Dendritic cell treated with granulocyte-macrophage colony-stimulating factor and Interleukin-4, amounts not matched to agents 40 ng/mL and 50 ng/mL, for 4 days (primary cell): ENCODE results near the gene HOXB5.

Experiments
- H3K27ac Mint-ChIP-seq: one replicate; pipeline ENCODE4 v1.8.0; 2022; ENCODE audit warnings: mild to moderate bottlenecking, mixed read lengths
- H3K27me3 Mint-ChIP-seq: one replicate; pipeline ENCODE4 v1.8.0; 2022; ENCODE audit warnings: mild to moderate bottlenecking, mixed read lengths
- H3K36me3 Mint-ChIP-seq: one replicate; pipeline ENCODE4 v1.8.0; 2022; ENCODE audit warnings: low read depth, mixed read lengths
- H3K4me1 Mint-ChIP-seq: one replicate; pipeline ENCODE4 v1.8.0; 2022; ENCODE audit warnings: low read depth, mixed read lengths
- H3K4me3 Mint-ChIP-seq: one replicate; pipeline ENCODE4 v1.8.0; 2022; ENCODE audit warnings: mild to moderate bottlenecking, moderate library complexity, mixed read lengths
- H3K9me3 Mint-ChIP-seq: one replicate; pipeline ENCODE4 v1.8.0; 2022; ENCODE audit warnings: mixed read lengths
- intact Hi-C: fragments of 100-400 bp; cut with micrococcal nuclease; formaldehyde crosslinking; loops from one replicate; pipeline ENCODE4 v1.15.0; 2022

The HOXB5 gene

GRCh38 chr17:48548523-48549280 lies 44.9 kb downstream of the HOXB5 start:
- intact Hi-C loops: loop anchor here (10.0 kb wide), 1 partner anchor 54 kb away; no protein-coding TSS in a partner anchor
- peaks cover 6% of the 10 kb centered on the region for H3K36me3 Mint-ChIP-seq
- H3K9me3 Mint-ChIP-seq: no peaks in the 10 kb centered on the region
- no peak overlapping the region for H3K27ac Mint-ChIP-seq
- H3K27me3 Mint-ChIP-seq: peaks cover 74% of the 10 kb centered on the region
- peak overlapping the region; percentile 40 for H3K4me3 Mint-ChIP-seq
- H3K4me1 Mint-ChIP-seq: peaks cover 34% of the 10 kb centered on the region

- H3K27ac Mint-ChIP-seq: no peak overlapping the region
- H3K9me3 Mint-ChIP-seq: no peaks in the 10 kb centered on the region
- peaks cover 72% of the 10 kb centered on the region for H3K27me3 Mint-ChIP-seq
- intact Hi-C loops: loop anchor here (10.0 kb wide), 1 partner anchor 53 kb away; no protein-coding TSS in a partner anchor
- peaks cover 9% of the 10 kb centered on the region for H3K36me3 Mint-ChIP-seq
- peak overlapping the region; percentile 40 for H3K4me3 Mint-ChIP-seq
- H3K4me1 Mint-ChIP-seq: peaks cover 39% of the 10 kb centered on the region
Observed at GRCh38 chr17:48547808-48548522, 45.6 kb downstream of the HOXB5 start.

GRCh38 chr17:48546924-48547807 lies 46.4 kb downstream of the HOXB5 start:
- Mint-ChIP-seq H3K27ac (no peak overlapping the region), H3K4me3 (no peak overlapping the region), H3K27me3 (peaks cover 75% of the 10 kb centered on the region), H3K4me1 (peaks cover 46% of the 10 kb centered on the region), H3K9me3 (no peaks in the 10 kb centered on the region), H3K36me3 (peaks cover 10% of the 10 kb centered on the region)
- intact Hi-C loops: loop anchor here (10.0 kb wide), 1 partner anchor 52 kb away; no protein-coding TSS in a partner anchor

GRCh38 chr17:48546137-48546923 lies 47.2 kb downstream of the HOXB5 start:
- intact Hi-C loops: loop anchor here (10.0 kb wide), 1 partner anchor 52 kb away; no protein-coding TSS in a partner anchor
- H3K4me1 Mint-ChIP-seq: peaks cover 54% of the 10 kb centered on the region
- H3K9me3 Mint-ChIP-seq: no peaks in the 10 kb centered on the region
- H3K4me3 Mint-ChIP-seq: no peak overlapping the region
- H3K27me3 Mint-ChIP-seq: peaks cover 77% of the 10 kb centered on the region
- H3K36me3 Mint-ChIP-seq: peaks cover 19% of the 10 kb centered on the region
- no peak overlapping the region for H3K27ac Mint-ChIP-seq

GRCh38 chr17:48545539-48545938 lies 48.0 kb downstream of the HOXB5 start:
- intact Hi-C loops: loop anchor here (10.0 kb wide), 1 partner anchor 51 kb away; no protein-coding TSS in a partner anchor

GRCh38 chr17:48545022-48545375 lies 48.6 kb downstream of the HOXB5 start, which contains the start of gene HOXB2:
TSS of gene HOXB2 (minus strand) at chr17:48545109. CDS start at chr17:48544911, 198 bp downstream.
- intact Hi-C loops: loop anchor here (10.0 kb wide), 1 partner anchor 50 kb away; no protein-coding TSS in a partner anchor
- peaks cover 20% of the 10 kb centered on the region for H3K36me3 Mint-ChIP-seq
- no peaks in the 10 kb centered on the region for H3K9me3 Mint-ChIP-seq
- peaks cover 59% of the 10 kb centered on the region for H3K4me1 Mint-ChIP-seq
- H3K27ac Mint-ChIP-seq: peak within 1 kb of the TSS; percentile 86
- H3K27me3 Mint-ChIP-seq: peaks cover 83% of the 10 kb centered on the region
- peak within 1 kb of the TSS; percentile 81 for H3K4me3 Mint-ChIP-seq

More at GRCh38 chr17:48545539-48545938, 48.0 kb downstream of the HOXB5 start:
- Mint-ChIP-seq H3K4me3 (no peak overlapping the region), H3K27me3 (peaks cover 83% of the 10 kb centered on the region), H3K27ac (peak overlapping the region; percentile 86), H3K9me3 (no peaks in the 10 kb centered on the region), H3K36me3 (peaks cover 20% of the 10 kb centered on the region), H3K4me1 (peaks cover 59% of the 10 kb centered on the region)

- peak overlapping the region; percentile 86 for H3K27ac Mint-ChIP-seq
- intact Hi-C loops: loop anchor here (10.0 kb wide), 1 partner anchor 50 kb away; no protein-coding TSS in a partner anchor
- H3K36me3 Mint-ChIP-seq: peaks cover 20% of the 10 kb centered on the region
- H3K4me3 Mint-ChIP-seq: peak overlapping the region; percentile 81
- H3K9me3 Mint-ChIP-seq: no peaks in the 10 kb centered on the region
- H3K4me1 Mint-ChIP-seq: peaks cover 59% of the 10 kb centered on the region
- H3K27me3 Mint-ChIP-seq: peaks cover 85% of the 10 kb centered on the region
Observed at GRCh38 chr17:48544349-48545021, 49.1 kb downstream of the HOXB5 start.

- H3K27me3 Mint-ChIP-seq: peaks cover 87% of the 10 kb centered on the region
Observed at GRCh38 chr17:48543854-48544348, 49.7 kb downstream of the HOXB5 start.

GRCh38 chr17:48543107-48543853 lies 50.3 kb downstream of the HOXB5 start:
- Mint-ChIP-seq H3K9me3 (no peaks in the 10 kb centered on the region), H3K4me1 (peaks cover 59% of the 10 kb centered on the region), H3K4me3 (peak overlapping the region; percentile 81), H3K27ac (peak overlapping the region; percentile 86), H3K36me3 (peaks cover 20% of the 10 kb centered on the region), H3K27me3 (peaks cover 83% of the 10 kb centered on the region)
- intact Hi-C loops: loop anchor here (10.0 kb wide), 1 partner anchor 48 kb away; no protein-coding TSS in a partner anchor

More at GRCh38 chr17:48543854-48544348, 49.7 kb downstream of the HOXB5 start:
- Mint-ChIP-seq H3K36me3 (peaks cover 20% of the 10 kb centered on the region), H3K27ac (peak overlapping the region; percentile 86), H3K4me3 (peak overlapping the region; percentile 81), H3K4me1 (peaks cover 59% of the 10 kb centered on the region), H3K9me3 (no peaks in the 10 kb centered on the region)
- intact Hi-C loops: loop anchor here (10.0 kb wide), 1 partner anchor 49 kb away; no protein-coding TSS in a partner anchor

- Mint-ChIP-seq H3K27ac (peak overlapping the region; percentile 86), H3K36me3 (peaks cover 20% of the 10 kb centered on the region), H3K27me3 (peaks cover 78% of the 10 kb centered on the region), H3K4me1 (peaks cover 55% of the 10 kb centered on the region), H3K4me3 (peak overlapping the region; percentile 81), H3K9me3 (no peaks in the 10 kb centered on the region)
- intact Hi-C loops: loop anchor here (10.0 kb wide), 1 partner anchor 48 kb away; no protein-coding TSS in a partner anchor
Observed at GRCh38 chr17:48542698-48543106, 50.9 kb downstream of the HOXB5 start.

- Mint-ChIP-seq H3K4me1 (peaks cover 53% of the 10 kb centered on the region), H3K27ac (peak overlapping the region; percentile 86), H3K4me3 (peak overlapping the region; percentile 75), H3K9me3 (no peaks in the 10 kb centered on the region), H3K36me3 (peaks cover 20% of the 10 kb centered on the region), H3K27me3 (peaks cover 78% of the 10 kb centered on the region)
- intact Hi-C loops: loop anchor here (10.0 kb wide), 1 partner anchor 47 kb away; no protein-coding TSS in a partner anchor
Observed at GRCh38 chr17:48542114-48542656, 51.4 kb downstream of the HOXB5 start.
